CD4-positive, CD25-positive, alpha-beta regulatory T cell (primary cell): ENCODE results near the gene ENSA. TPM values are rescaled to one million over a fixed set of nuclear protein-coding genes. Genes with fewer than 3 reads are reported as not detected.
"Not testable (repeated sequence)": the region's sequence is repeated elsewhere in the genome, so short reads cannot be mapped to it uniquely, and the experiment has no call there.

Experiments used
- ATAC-seq, 2 donors: fragments of 150-1000 bp; cut with Tn5 transposase; one replicate each; pipeline ENCODE4 v1.10.0; 2021; ENCODE audit warnings: low read depth in 2 of 2, moderate number of reproducible peaks in 2 of 2, moderate library complexity in 1 of 2
- DNase-seq, 3 donors: peaks; one replicate each; pipeline versions ENCODE4 v3.0.0 to v3.0.0-alpha.2; 2012 to 2022; ENCODE audit warnings: mixed read lengths in 1 of 3
- H3K27ac ChIP-seq: one replicate; pipeline ENCODE4 v1.7.0; 2013; ENCODE audit warnings: mild to moderate bottlenecking, low read length; ENCODE audit not compliant: insufficient read depth, poor library complexity, severe bottlenecking
- H3K27me3 ChIP-seq: one replicate; pipeline ENCODE4 v1.7.0; 2013; ENCODE audit warnings: low read length; ENCODE audit not compliant: control insufficient read depth, insufficient read depth
- H3K36me3 ChIP-seq: one replicate; pipeline ENCODE4 v1.7.0; 2013; ENCODE audit warnings: mild to moderate bottlenecking, low read length, moderate library complexity; ENCODE audit not compliant: control insufficient read depth, insufficient read depth
- H3K4me1 ChIP-seq: 2 replicates; pipeline ENCODE4 v1.7.0; 2013; ENCODE audit warnings: mild to moderate bottlenecking, low read length; ENCODE audit not compliant: insufficient read depth, control insufficient read depth, poor library complexity, severe bottlenecking
- H3K4me3 ChIP-seq: one replicate; pipeline ENCODE4 v1.7.0; 2013; ENCODE audit warnings: low read depth, mild to moderate bottlenecking, low read length, moderate library complexity
- H3K9me3 ChIP-seq, 2 experiments: 1 replicate in 1 of 2; 2 replicates in 1 of 2; pipeline ENCODE4 v1.7.0; 2013; ENCODE audit warnings: low read length in 2 of 2, mild to moderate bottlenecking in 1 of 2, moderate library complexity in 1 of 2; ENCODE audit not compliant: control insufficient read depth in 2 of 2
- H3K27ac Mint-ChIP-seq, 3 donors: one replicate each; pipeline ENCODE4 v1.8.0; 2020 to 2022; ENCODE audit warnings: mild to moderate bottlenecking in 3 of 3, mixed read lengths in 3 of 3, moderate library complexity in 2 of 3
- H3K27me3 Mint-ChIP-seq: one replicate; pipeline ENCODE4 v1.8.0; 2022; ENCODE audit warnings: mild to moderate bottlenecking, mixed read lengths
- H3K36me3 Mint-ChIP-seq: one replicate; pipeline ENCODE4 v1.8.0; 2020; ENCODE audit warnings: mixed read lengths
- H3K4me1 Mint-ChIP-seq, 4 donors: one replicate each; pipeline ENCODE4 v1.8.0; 2020 to 2022; ENCODE audit warnings: mixed read lengths in 4 of 4, mild to moderate bottlenecking in 1 of 4
- H3K4me3 Mint-ChIP-seq, 4 donors: one replicate each; pipeline ENCODE4 v1.8.0; 2020 to 2022; ENCODE audit warnings: mild to moderate bottlenecking in 4 of 4, mixed read lengths in 4 of 4, moderate library complexity in 3 of 4
- H3K9me3 Mint-ChIP-seq, 7 donors: one replicate each; pipeline ENCODE4 v1.8.0; 2020 to 2022; ENCODE audit warnings: mixed read lengths in 7 of 7, mild to moderate bottlenecking in 3 of 7, moderate library complexity in 2 of 7
- polyA plus RNA-seq, 4 donors: library from polyadenylated mRNA; unstranded; fragments of 300-500 nt; fragmentation: Illumina TruSeq; gene quantifications; one replicate each; pipeline ENCODE4 v1.2.3, GENCODE V29; 2021
- total RNA-seq: library from RNA; stranded (reverse); gene quantifications from one replicate; pipeline ENCODE4 v1.2.3, GENCODE V29; 2022

ENSA gene
- total and polyA plus RNA-seq, 5 donors from 2014 or later: 41.2 to 169 (median 52.5) TPM

DNA sequence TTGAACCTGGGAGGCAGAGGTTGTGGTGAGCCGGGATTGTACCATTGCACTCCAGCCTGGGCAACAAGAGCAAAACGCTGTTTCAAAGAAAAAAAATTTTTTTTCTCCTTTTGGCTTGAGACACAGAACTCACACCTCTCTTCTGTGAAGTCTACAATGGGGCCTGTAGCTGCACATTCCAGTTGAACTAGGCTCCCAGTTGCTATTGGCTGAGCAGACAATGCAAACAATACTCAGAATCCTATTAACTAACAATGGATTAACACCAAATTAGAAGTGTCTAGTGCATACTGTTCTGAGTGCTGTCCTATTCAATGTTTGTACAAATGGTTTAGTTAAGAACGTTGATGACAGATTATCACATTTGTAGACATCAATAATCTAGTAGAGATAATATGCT, 32.4 kb downstream of the ENSA start:
- DNase-seq: no peak
- no peaks in the 10 kb centered on the region for H3K27me3 ChIP-seq
- H3K36me3 Mint-ChIP-seq: peaks cover 18% of the 10 kb centered on the region
- H3K9me3 Mint-ChIP-seq: no peaks in the 10 kb centered on the region
- no peaks in the 10 kb centered on the region for H3K27me3 Mint-ChIP-seq
- no peak for ATAC-seq
- no peaks in the 10 kb centered on the region for H3K9me3 ChIP-seq
- H3K4me3 Mint-ChIP-seq: peak overlapping the region in 2 of 4 donors; percentile 22 to 63
- peak overlapping the region in 2 of 3 donors; percentile 48 to 57 for H3K27ac Mint-ChIP-seq
- H3K27ac ChIP-seq: no peak overlapping the region
- H3K36me3 ChIP-seq: peaks cover 7% of the 10 kb centered on the region
- no peak overlapping the region for H3K4me3 ChIP-seq
- H3K4me1 ChIP-seq: no peaks in the 10 kb centered on the region
- H3K4me1 Mint-ChIP-seq: peaks cover 10 to 23% (median 13%) of the 10 kb centered on the region in 4 donors

DNA sequence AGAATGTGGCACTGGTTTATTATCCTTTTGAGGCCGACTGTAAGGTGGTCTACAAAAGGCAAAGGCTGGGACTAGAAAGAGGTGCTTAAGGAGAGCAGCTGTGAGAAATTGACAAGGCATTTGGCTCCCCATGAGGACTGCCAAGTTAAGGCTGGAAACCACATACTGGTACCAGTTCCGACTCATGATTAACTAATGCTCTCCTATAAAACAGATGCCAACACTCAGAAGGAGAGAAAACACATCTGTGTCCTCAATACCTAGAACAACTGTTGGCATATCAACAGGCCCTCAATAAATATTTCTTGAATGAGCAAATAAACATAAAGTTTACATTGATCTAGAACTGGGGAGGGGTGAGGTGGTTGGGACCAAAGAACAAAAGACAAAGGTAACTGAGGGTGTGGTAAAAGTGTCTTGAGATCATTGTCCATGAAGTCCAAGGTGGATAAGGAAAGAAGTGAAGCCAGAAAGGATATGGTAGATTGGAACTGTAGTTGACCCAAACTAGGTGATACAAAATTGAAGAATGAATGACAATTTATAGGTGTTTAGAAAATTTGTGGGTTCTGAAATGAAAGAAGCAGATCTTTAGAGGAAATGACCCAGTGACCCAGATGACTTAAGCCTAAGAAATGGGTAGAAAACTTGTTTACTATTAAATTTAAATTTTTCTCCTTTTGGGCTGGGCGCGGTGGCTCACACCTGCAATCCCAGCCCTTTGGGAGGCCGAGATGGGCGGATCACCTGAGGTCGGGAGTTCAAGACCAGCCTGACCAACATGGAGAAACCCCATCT, 33.1 kb downstream of the ENSA start:
- ATAC-seq: no peak
- peaks cover 11 to 23% (median 13%) of the 10 kb centered on the region in 4 donors for H3K4me1 Mint-ChIP-seq
- H3K27ac Mint-ChIP-seq: peak overlapping the region in 2 of 3 donors; percentile 62 to 70
- peaks cover 18% of the 10 kb centered on the region for H3K36me3 Mint-ChIP-seq
- no peaks in the 10 kb centered on the region for H3K4me1 ChIP-seq
- no peak overlapping the region for H3K4me3 ChIP-seq
- no peaks in the 10 kb centered on the region for H3K9me3 ChIP-seq
- H3K27me3 ChIP-seq: no peaks in the 10 kb centered on the region
- no peak overlapping the region for H3K27ac ChIP-seq
- peaks cover 7% of the 10 kb centered on the region for H3K36me3 ChIP-seq
- no peaks in the 10 kb centered on the region for H3K9me3 Mint-ChIP-seq
- peak overlapping the region; percentile 8 to 63 (median 29) for H3K4me3 Mint-ChIP-seq
- H3K27me3 Mint-ChIP-seq: no peaks in the 10 kb centered on the region
- no peak for DNase-seq

DNA sequence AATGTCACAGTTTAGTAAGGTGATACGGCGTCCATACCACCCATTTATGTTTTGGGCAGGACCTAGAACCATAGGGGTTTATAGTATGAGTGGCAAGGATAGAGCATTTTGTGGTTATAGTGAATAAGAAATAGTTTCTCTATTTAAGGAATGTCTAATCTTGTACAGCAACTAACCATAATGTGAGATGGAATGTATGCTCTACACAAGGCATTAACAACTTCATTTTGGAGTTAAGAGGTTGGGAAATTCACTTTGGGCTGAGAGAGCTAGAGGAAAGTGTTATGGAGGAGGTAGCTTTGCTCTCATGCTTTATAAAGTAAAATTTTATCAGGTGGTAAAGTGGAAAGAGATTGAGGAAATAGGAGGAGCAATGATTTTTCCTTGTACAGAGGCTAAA, 47.0 kb downstream of the ENSA start:
- H3K36me3 Mint-ChIP-seq: peaks cover 17% of the 10 kb centered on the region
- no peaks in the 10 kb centered on the region for H3K9me3 ChIP-seq
- peaks cover 0 to 2% (median 0%) of the 10 kb centered on the region in 7 donors for H3K9me3 Mint-ChIP-seq
- peaks cover 11 to 32% (median 20%) of the 10 kb centered on the region in 4 donors for H3K4me1 Mint-ChIP-seq
- H3K27ac ChIP-seq: no peak overlapping the region
- peaks cover 9% of the 10 kb centered on the region for H3K27me3 Mint-ChIP-seq
- H3K27ac Mint-ChIP-seq: peak overlapping the region in 2 of 3 donors; percentile 22 to 42
- ATAC-seq: no peak
- peaks cover 15% of the 10 kb centered on the region for H3K36me3 ChIP-seq
- no peak overlapping the region for H3K4me3 ChIP-seq
- DNase-seq: no peak
- H3K4me3 Mint-ChIP-seq: peak overlapping the region in 1 of 4 donors; percentile 74
- H3K4me1 ChIP-seq: peaks cover 8% of the 10 kb centered on the region
- no peaks in the 10 kb centered on the region for H3K27me3 ChIP-seq

DNA sequence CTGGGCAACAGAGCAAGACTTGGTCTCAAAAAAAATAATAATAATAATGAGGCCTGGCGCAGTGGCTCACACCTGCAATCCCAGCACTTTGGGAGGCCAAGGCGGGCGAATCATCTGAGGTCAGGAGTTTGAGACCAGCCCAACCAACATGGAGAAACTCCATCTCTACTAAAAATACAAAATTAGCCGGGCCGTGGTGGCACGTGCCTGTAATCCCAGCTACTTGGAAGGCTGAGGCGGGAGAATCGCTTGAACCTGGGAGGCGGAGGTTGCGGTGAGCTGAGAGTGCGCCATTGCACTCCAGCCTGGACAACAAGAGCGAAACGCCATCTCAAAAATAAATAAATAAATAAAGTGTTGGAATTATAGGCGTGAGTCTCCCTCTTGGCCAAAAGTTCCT, 47.5 kb downstream of the ENSA start:
- Mint-ChIP-seq H3K4me1 (peaks cover 11 to 32% (median 20%) of the 10 kb centered on the region in 4 donors), H3K4me3 (peak overlapping the region in 1 of 4 donors; percentile 74), H3K36me3 (peaks cover 21% of the 10 kb centered on the region), H3K27ac (peak overlapping the region in 1 of 3 donors; percentile 42)
- peaks cover 19% of the 10 kb centered on the region for H3K36me3 ChIP-seq
- not testable (repeated sequence) for H3K4me1 ChIP-seq, H3K9me3 ChIP-seq, DNase-seq, H3K4me3 ChIP-seq, H3K9me3 Mint-ChIP-seq, H3K27me3 Mint-ChIP-seq, H3K27ac ChIP-seq, ATAC-seq, H3K27me3 ChIP-seq

DNA sequence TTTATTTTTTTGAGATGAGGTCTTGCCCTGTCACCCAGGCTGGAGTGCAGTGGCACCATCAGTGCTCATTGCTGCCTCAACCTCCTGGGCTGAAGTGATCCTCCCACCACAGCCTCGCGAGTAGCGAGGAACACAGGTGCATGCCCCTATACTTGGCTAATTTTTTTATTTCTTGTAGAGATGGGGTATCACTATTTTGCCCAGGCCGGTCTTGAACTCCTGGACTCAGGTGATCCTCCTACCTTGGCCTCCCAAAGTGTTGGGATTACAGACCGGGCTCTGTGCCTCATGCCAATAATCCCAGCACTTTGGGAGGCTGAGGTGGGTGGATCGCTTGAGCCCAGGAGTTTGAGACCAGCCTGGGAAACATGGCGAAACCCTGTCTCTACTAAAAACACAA, 48.0 kb downstream of the ENSA start:
- H3K27me3 Mint-ChIP-seq: not testable (repeated sequence)

DNA sequence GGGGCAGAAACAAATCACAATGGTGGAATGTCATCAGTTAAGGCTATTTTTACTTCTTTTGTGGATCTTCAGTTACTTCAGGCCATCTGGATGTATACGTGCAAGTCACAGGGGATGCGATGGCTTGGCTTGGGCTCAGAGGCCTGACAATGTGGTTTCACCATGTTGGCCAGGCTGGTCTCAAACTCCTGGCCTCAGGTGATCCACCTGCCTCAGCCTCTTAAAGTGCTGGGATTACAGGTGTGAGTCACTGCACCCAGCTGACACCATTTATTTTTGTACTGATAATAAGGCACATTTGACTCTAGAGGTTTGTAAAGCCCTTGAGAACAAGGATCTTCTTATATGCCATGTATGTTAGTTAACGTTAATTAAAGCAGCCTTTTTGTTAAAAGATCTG, 48.4 kb downstream of the ENSA start:
- peaks cover 11 to 30% (median 20%) of the 10 kb centered on the region in 4 donors for H3K4me1 Mint-ChIP-seq
- not testable (repeated sequence) for H3K27me3 Mint-ChIP-seq, H3K9me3 ChIP-seq, ATAC-seq, H3K9me3 Mint-ChIP-seq, H3K4me3 ChIP-seq, H3K4me1 ChIP-seq, H3K27me3 ChIP-seq, DNase-seq, H3K27ac ChIP-seq
- peak overlapping the region; percentile 94 to 97 (median 97) for H3K27ac Mint-ChIP-seq
- peaks cover 31% of the 10 kb centered on the region for H3K36me3 Mint-ChIP-seq
- peak overlapping the region; percentile 82 to 99 (median 98) for H3K4me3 Mint-ChIP-seq
- peaks cover 29% of the 10 kb centered on the region for H3K36me3 ChIP-seq

More for the DNA sequence above, 48.0 kb downstream of the ENSA start:
- H3K4me3 Mint-ChIP-seq, H3K9me3 Mint-ChIP-seq, H3K27me3 ChIP-seq, H3K27ac ChIP-seq, ATAC-seq, H3K9me3 ChIP-seq, DNase-seq, H3K4me1 ChIP-seq, H3K4me3 ChIP-seq: not testable (repeated sequence)
- peaks cover 26% of the 10 kb centered on the region for H3K36me3 Mint-ChIP-seq
- peaks cover 24% of the 10 kb centered on the region for H3K36me3 ChIP-seq
- H3K27ac Mint-ChIP-seq: peak overlapping the region in 1 of 3 donors; percentile 97
- H3K4me1 Mint-ChIP-seq: peaks cover 11 to 32% (median 20%) of the 10 kb centered on the region in 4 donors

DNA sequence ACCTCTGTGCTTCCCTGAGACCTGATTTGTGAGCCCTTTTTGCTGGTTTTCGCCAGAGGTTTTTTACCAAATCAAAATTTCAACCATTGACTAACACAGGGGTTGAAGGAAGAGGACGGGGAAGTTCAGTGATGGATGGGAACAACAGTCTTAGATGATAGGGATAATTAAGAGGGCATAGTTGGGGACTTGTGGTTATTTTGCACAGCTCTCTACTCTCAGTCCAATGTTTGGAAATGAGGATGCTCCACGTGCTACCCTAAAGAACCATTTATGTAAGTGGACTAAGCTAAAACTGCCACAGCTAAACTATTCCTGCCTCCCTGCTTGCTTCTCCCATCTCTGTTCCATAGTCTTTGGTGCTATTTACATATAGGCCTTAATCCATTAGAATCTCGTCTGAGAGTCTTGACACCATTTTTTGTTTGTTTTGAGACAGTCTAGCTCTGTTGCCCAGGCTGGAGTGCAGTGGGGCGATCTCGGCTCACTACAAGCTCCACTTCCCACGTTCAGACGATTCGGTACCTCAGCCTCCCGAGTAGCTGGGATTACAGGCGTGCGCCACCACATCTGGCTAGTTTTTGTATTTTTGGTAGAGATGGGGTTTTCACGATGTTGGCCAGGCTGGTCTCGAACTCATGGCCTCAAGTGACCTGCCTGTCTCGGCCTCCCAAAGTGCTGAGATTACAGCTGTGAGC, 49.3 kb downstream of the ENSA start:
- peaks cover 0 to 3% (median 0%) of the 10 kb centered on the region in 7 donors for H3K9me3 Mint-ChIP-seq
- H3K9me3 ChIP-seq: no peaks in the 10 kb centered on the region
- peaks cover 37% of the 10 kb centered on the region for H3K36me3 ChIP-seq
- H3K27me3 ChIP-seq: no peaks in the 10 kb centered on the region
- H3K4me1 Mint-ChIP-seq: peaks cover 11 to 27% (median 20%) of the 10 kb centered on the region in 4 donors
- H3K36me3 Mint-ChIP-seq: peaks cover 40% of the 10 kb centered on the region
- peaks cover 9% of the 10 kb centered on the region for H3K27me3 Mint-ChIP-seq
- no peak for DNase-seq
- ATAC-seq: peak in 1 of 2 donors; percentile 1
- H3K4me3 ChIP-seq: peak overlapping the region; percentile 83
- H3K4me1 ChIP-seq: peaks cover 15% of the 10 kb centered on the region
- peak overlapping the region; percentile 82 to 99 (median 98) for H3K4me3 Mint-ChIP-seq
- peak overlapping the region; percentile 95 for H3K27ac ChIP-seq
- H3K27ac Mint-ChIP-seq: peak overlapping the region; percentile 94 to 97 (median 97)
